Sigmoid colon (tissue), 4 donors: ENCODE results near the gene ZNF853.

Experiments used
- CTCF ChIP-seq, 4 experiments: fragments of 450-650 bp in 3 of 4; fragments of 200-600 bp in 1 of 4; IDR thresholded peaks; one replicate each; pipeline ENCODE4 v1.5.1; 2016 to 2019; ENCODE audit warnings: antibody characterized with exemption in 4 of 4, mild to moderate bottlenecking in 3 of 4, moderate library complexity in 2 of 4
- POLR2A ChIP-seq, 2 donors: fragments of 450-650 bp; IDR thresholded peaks; one replicate each; pipeline ENCODE4 v1.6.1; 2016; ENCODE audit warnings: antibody characterized with exemption in 2 of 2, mild to moderate bottlenecking in 2 of 2, moderate library complexity in 2 of 2
- POLR2AphosphoS5 ChIP-seq, 4 donors: sonication (generic); formaldehyde crosslinking; IDR thresholded peaks; one replicate each; pipeline ENCODE4 v1.6.1; 2017; ENCODE audit warnings: antibody characterized with exemption in 4 of 4

- TF ChIP-seq CTCF (IDR thresholded peaks at IDR 0.05), result no peak
- no peak for TF ChIP-seq POLR2AphosphoS5 (IDR thresholded peaks at IDR 0.05)
- no peak for TF ChIP-seq POLR2A (IDR thresholded peaks at IDR 0.05)
Measured at GRCh38 chr7:6647080-6647479, 31.7 kb downstream of the ZNF853 start.
